ENCODE data around the gene PIK3R5.

Gene PIK3R5

DNA sequence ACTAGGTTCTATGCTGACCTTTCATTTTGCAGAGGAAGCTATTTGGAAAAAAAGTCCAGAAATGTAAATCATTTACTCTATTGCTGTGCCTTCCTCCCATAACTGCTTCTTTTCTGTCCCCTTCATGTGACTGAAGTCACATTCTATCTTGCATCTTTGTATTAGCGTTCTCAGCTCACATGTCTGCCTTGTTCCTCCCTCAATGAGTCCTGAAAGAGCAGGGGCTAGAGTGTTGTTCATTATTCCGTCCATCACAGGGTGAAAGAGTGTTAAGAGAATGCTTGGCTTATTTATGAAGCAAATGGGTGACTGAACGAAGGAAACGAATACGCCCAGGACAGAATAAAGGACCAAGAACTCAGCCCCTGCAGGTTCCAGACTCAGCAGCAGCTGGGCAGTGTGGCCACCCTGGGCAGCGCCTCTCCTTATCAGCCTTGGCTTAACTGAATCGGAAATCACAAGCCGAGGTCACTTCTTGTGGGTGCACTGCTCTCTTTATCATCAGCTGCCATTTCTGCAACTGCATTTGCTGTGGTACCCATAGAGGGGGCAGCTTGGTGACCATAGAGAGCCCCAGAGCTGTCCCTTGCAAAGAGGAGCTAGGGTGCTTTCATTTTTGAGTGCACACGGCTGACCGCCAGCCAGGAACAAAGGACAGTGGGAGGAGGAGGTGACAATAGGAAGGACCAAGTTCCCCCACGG lies 96.2 kb downstream of the PIK3R5 start:
- no peak for DNase-seq (ENCODE audit: low spot score)
- TF ChIP-seq, protein P1, sequence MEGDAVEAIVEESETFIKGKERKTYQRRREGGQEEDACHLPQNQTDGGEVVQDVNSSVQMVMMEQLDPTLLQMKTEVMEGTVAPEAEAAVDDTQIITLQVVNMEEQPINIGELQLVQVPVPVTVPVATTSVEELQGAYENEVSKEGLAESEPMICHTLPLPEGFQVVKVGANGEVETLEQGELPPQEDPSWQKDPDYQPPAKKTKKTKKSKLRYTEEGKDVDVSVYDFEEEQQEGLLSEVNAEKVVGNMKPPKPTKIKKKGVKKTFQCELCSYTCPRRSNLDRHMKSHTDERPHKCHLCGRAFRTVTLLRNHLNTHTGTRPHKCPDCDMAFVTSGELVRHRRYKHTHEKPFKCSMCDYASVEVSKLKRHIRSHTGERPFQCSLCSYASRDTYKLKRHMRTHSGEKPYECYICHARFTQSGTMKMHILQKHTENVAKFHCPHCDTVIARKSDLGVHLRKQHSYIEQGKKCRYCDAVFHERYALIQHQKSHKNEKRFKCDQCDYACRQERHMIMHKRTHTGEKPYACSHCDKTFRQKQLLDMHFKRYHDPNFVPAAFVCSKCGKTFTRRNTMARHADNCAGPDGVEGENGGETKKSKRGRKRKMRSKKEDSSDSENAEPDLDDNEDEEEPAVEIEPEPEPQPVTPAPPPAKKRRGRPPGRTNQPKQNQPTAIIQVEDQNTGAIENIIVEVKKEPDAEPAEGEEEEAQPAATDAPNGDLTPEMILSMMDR (conservative IDR thresholded peaks at IDR 0.05; ENCODE audit: low read depth), result no peak
- CTCF ChIA-PET, result no interaction called here

DNA sequence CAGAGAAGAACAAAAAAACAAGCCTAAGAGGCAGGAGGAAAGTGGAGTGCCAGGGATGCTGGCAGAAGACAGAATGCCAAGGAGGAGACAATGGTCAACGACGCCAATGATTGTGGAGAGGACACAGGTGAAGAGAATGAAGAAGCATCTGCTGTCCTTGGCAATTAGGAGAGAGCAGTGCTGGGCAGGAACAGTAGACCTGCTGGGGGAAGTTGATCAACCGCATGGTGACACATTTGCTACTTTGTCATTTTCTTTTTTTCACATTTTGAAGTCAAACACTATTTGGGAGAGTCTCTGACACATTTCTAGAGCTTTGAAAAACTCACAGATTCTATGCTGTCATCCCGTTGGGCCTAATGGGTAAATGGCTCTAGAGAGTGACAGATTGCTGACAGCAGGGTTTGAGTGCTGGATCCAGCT lies 97.0 kb downstream of the PIK3R5 start:
- TF ChIP-seq, protein P1 (conservative IDR thresholded peaks at IDR 0.05; ENCODE audit: low read depth), result no peak
- H3K27ac ChIP-seq, result no peak overlapping the region

More for the DNA sequence above, 96.2 kb downstream of the PIK3R5 start:
- no peak overlapping the region for H3K27ac ChIP-seq
- POLR2A ChIA-PET (ENCODE audit: low non-redundant PET), result no interaction called here

DNA sequence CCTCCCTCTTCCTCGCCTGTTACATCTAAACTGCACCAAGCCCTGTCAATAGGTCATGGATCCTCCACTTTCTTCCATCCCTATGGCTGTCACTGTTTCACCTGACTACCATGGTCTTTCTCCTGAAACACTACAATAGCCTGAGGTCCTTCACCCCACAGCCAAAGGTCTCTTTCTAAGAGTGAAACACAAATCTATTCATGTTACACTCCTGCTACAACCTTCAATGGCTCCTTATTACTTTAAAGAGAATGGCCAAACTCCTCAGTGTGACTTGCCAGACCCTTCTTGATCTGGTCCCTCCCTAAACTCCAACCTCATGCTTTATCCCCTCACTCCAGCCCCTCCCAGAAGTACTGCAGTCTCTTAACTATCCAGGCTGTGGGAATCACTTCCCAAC lies 97.4 kb downstream of the PIK3R5 start:
- CTCF ChIA-PET, result interaction anchor here (0.5 to 0.6 kb wide), 3 partner anchors 9 to 1793 kb away, joined by 3 read pairs; no protein-coding TSS in a partner anchor
- TF ChIP-seq, protein P1 (conservative IDR thresholded peaks at IDR 0.05; ENCODE audit: low read depth), result no peak
- DNase-seq (ENCODE audit: low spot score), result no peak
- no peak overlapping the region for H3K27ac ChIP-seq
- POLR2A ChIA-PET (ENCODE audit: low non-redundant PET), result no interaction called here

More for the DNA sequence above, 97.0 kb downstream of the PIK3R5 start:
- CTCF ChIA-PET, result interaction anchor here (0.6 kb wide), 2 partner anchors 50 to 1792 kb away, joined by 3 read pairs; no protein-coding TSS in a partner anchor
- no peak for DNase-seq (ENCODE audit: low spot score)
- POLR2A ChIA-PET (ENCODE audit: low non-redundant PET), result no interaction called here

DNA sequence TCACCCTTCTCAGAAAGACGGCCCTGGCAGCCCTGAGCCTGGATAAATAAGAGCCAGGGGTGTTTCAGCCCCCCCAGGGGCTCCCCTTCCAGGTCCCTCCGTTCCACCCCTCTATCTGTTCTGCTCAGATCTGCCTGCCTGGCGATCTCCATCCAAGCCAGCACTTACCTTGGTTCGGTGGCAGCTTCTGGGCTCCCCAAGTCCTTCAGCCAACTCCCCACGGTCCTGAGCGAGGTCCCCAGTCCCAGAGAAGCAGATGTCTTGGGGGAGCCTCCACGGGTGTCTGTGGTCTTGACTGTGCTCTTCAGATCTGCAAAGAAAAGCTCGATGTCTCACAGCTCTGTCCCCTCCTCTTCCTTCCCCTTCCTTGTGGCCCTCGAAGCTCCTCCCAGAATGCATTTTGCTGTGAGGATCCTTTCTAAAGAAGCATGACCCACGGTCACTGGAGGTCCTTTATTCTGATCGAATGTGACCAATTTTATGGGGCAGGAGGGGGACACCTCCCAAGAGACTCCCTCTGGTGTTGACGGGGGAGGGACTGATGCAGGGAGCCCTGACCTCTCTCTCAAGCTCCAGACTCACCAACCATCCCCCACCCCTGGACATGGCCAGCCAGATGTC lies 98.0 kb downstream of the PIK3R5 start, which contains the start of gene PIK3R6:
Gene PIK3R6, minus strand, starts transcription at position 314 of the 621 bp plus-strand sequence. CDS start 17,880 bp downstream, outside the sequence.
- POLR2A ChIA-PET (ENCODE audit: low non-redundant PET), result no interaction called here
- CTCF ChIA-PET, result interaction anchor here (0.5 to 0.6 kb wide), 2 partner anchors 9 to 34 kb away, joined by 3 read pairs; no protein-coding TSS in a partner anchor
- no peak for DNase-seq (ENCODE audit: low spot score)
- TF ChIP-seq, protein P1 (conservative IDR thresholded peaks at IDR 0.05; ENCODE audit: low read depth), result no peak
- no peak within 1 kb of the TSS for H3K27ac ChIP-seq

DNA sequence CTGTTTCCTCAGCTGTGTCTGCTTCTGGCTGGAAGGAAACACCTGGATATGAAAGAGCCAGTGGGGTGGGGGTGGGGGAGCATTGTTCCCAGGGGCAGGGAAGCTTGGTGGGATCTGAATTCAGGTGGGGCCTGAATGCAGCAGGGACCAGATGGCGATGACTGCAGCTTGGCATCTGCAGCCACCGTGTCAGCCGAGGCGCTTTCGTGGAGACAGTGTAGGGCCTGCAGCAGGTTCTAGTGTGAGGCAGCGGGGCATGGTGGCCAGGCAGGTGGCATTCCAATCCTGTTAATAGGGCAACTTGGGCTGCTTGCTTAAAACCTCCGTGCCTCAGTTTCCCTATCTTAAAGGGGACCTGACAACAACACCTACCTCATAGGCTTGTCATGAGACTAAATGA lies 99.7 kb downstream of the PIK3R5 start:
- no peak overlapping the region for H3K27ac ChIP-seq
- TF ChIP-seq, protein P1 (conservative IDR thresholded peaks at IDR 0.05; ENCODE audit: low read depth), result no peak
- ChIA-PET CTCF (interaction anchor here (0.6 kb wide), 1 partner anchor 32 kb away, joined by 5 read pairs; no protein-coding TSS in a partner anchor), POLR2A (ENCODE audit: low non-redundant PET) (no interaction called here)
- no peak for DNase-seq (ENCODE audit: low spot score)

DNA sequence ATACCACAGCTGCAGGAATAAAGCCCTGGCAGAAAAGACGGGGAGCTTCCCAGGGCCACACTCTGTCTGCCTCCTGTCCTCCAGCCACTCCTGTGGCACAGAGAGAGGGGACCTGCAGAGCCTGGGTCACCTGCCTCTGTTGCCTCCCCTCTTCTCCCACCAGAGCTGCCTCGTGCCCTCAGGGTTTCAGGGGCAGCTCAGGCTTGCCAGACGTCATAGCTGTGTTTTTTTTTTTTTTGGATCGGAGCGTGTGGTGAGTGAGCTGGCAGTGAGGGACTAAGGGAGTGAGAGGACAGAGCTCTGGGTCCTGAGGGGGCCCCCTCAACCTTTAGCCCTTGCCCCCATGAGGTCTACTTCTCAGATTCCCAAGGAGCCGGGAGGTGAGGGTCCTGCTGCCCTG lies 100.1 kb downstream of the PIK3R5 start:
- DNase-seq (ENCODE audit: low spot score), result no peak
- TF ChIP-seq, protein P1 (conservative IDR thresholded peaks at IDR 0.05; ENCODE audit: low read depth), result no peak
- CTCF ChIA-PET, result interaction anchor here (0.6 kb wide), 2 partner anchors 31 to 467 kb away, joined by 3 to 5 read pairs; no protein-coding TSS in a partner anchor
- POLR2A ChIA-PET (ENCODE audit: low non-redundant PET), result no interaction called here
- H3K27ac ChIP-seq, result no peak overlapping the region
